GM19438 (cell line): ENCODE data around the gene IL33.

Experiments
- ATAC-seq: cut with Tn5 transposase; IDR thresholded peaks from one replicate; pipeline ENCODE4 v1.9.1; 2021; ENCODE audit warnings: low read depth; ENCODE audit not compliant: unreplicated experiment

The IL33 gene

GRCh38 chr9:6216002-6216401 is 395 bp downstream of the IL33 start:
- no peak for ATAC-seq

GRCh38 chr9:6216951-6217350 is 1.3 kb downstream of the IL33 start:
- ATAC-seq = no peak

GRCh38 chr9:6218099-6218502 is 2.5 kb downstream of the IL33 start:
- ATAC-seq = no peak

GRCh38 chr9:6219040-6219439 is 3.4 kb downstream of the IL33 start:
- ATAC-seq = no peak

GRCh38 chr9:6219981-6220380 is 4.4 kb downstream of the IL33 start:
- ATAC-seq = no peak

- ATAC-seq = no peak
Observed at GRCh38 chr9:6224393-6225154, 9.0 kb downstream of the IL33 start.

GRCh38 chr9:6226696-6227095 is 11.1 kb downstream of the IL33 start:
- no peak for ATAC-seq

GRCh38 chr9:6229186-6229585 is 13.6 kb downstream of the IL33 start:
- ATAC-seq = no peak

- no peak for ATAC-seq
Observed at GRCh38 chr9:6229619-6230018, 14.0 kb downstream of the IL33 start.

- ATAC-seq = no peak
Observed at GRCh38 chr9:6230037-6230780, 14.6 kb downstream of the IL33 start.

GRCh38 chr9:6232336-6232945 is 16.8 kb downstream of the IL33 start:
- no peak for ATAC-seq

GRCh38 chr9:6234014-6234413 is 18.4 kb downstream of the IL33 start:
- no peak for ATAC-seq

- no peak for ATAC-seq
Observed at GRCh38 chr9:6237267-6237666, 21.7 kb downstream of the IL33 start.

GRCh38 chr9:6239048-6239461 is 23.4 kb downstream of the IL33 start:
- ATAC-seq = no peak

GRCh38 chr9:6239694-6240093 is 24.1 kb downstream of the IL33 start:
- ATAC-seq = no peak

- ATAC-seq = no peak
Observed at GRCh38 chr9:6243746-6244145, 28.1 kb downstream of the IL33 start.

- no peak for ATAC-seq
Observed at GRCh38 chr9:6247266-6247665, 31.7 kb downstream of the IL33 start.

- no peak for ATAC-seq
Observed at GRCh38 chr9:6268826-6269397, 53.3 kb downstream of the IL33 start.

- no peak for ATAC-seq
Observed at GRCh38 chr9:6270896-6271295, 55.3 kb downstream of the IL33 start.

- ATAC-seq = no peak
Observed at GRCh38 chr9:6271508-6272228, 56.1 kb downstream of the IL33 start.

GRCh38 chr9:6272229-6272598 is 56.6 kb downstream of the IL33 start:
- ATAC-seq = no peak
